HepG2 (cell line): ENCODE measurements around the gene TMEM132D. TPM values are rescaled to one million over a fixed set of nuclear protein-coding genes. Genes with fewer than 3 reads are reported as not detected.

Experiments
- ATAC-seq: fragments of 200-7000 bp; cut with Tn5 transposase; 3 replicates; pipeline ENCODE4 v1.9.1; 2020; ENCODE audit warnings: mild to moderate bottlenecking, moderate library complexity
- BruUV-seq: library from RNA; stranded (reverse); fragments of 400-500 nt; replicated peaks from 2 replicates; lab custom pipeline; 2021; lab: Mats Ljungman, UMichigan
- CTCF ChIA-PET: fragments of 300-600 bp; formaldehyde crosslinking; extraction: SDS; loops from one replicate; lab custom pipeline; 2021; ENCODE audit warnings: low total read pairs, inconsistent platforms, low intra/inter-chr PET ratio; lab: Yijun Ruan, JAX
- POLR2A ChIA-PET: fragments of 350-600 bp; sonication (Branson Sonifier 250); formaldehyde crosslinking; loops from one replicate; lab custom pipeline; 2020; ENCODE audit warnings: antibody characterized with exemption, inconsistent platforms; lab: Yijun Ruan, JAX
- DNase-seq: peaks from one replicate; pipeline ENCODE4 v3.0.0-alpha.2; 2015; ENCODE audit warnings: low spot score
- FAIRE-seq: peaks from 3 replicates; lab custom pipeline; 2011; peaks lifted over from hg19 to GRCh38; lab: Jason Lieb, UNC
- H2AFZ ChIP-seq: one replicate; pipeline ENCODE4 v1.6.1; 2011; ENCODE audit warnings: low read length, inconsistent platforms
- H3K27ac ChIP-seq: fragments of 300-600 bp; 3 replicates; pipeline ENCODE4 v1.8.0; 2011; ENCODE audit warnings: mixed run types, mild to moderate bottlenecking, mixed read lengths, low read length, inconsistent platforms; ENCODE audit not compliant: insufficient read depth; ENCODE audit errors: extremely low read length
- H3K27me3 ChIP-seq, 2 experiments: fragments of 200-600 bp in 1 of 2; 2 replicates in 1 of 2; 3 replicates in 1 of 2; pipeline versions ENCODE4 v1.6.0 to v1.8.0; 2011; ENCODE audit warnings: low read length in 2 of 2, mild to moderate bottlenecking in 2 of 2, moderate library complexity in 2 of 2, inconsistent platforms in 1 of 2; ENCODE audit not compliant: insufficient read depth in 2 of 2, control insufficient read depth in 1 of 2
- H3K36me3 ChIP-seq, 2 experiments: fragments of 200-600 bp in 1 of 2; replicated peaks in 1 of 2; 2 replicates in 1 of 2; 3 replicates in 1 of 2; pipeline versions ENCODE4 v1.5.1 to v1.8.0; 2011; ENCODE audit warnings: low read length in 2 of 2, inconsistent platforms in 1 of 2; ENCODE audit not compliant: insufficient read depth in 2 of 2, control insufficient read depth in 1 of 2
- H3K4me1 ChIP-seq: 2 replicates; pipeline ENCODE4 v1.5.1; 2012; ENCODE audit warnings: low read length, inconsistent platforms; ENCODE audit not compliant: insufficient read depth
- H3K4me2 ChIP-seq: 2 replicates; pipeline ENCODE4 v1.6.0; 2011; ENCODE audit warnings: low read depth, low read length, inconsistent platforms
- H3K4me3 ChIP-seq, 3 experiments: fragments of 200-600 bp in 1 of 3; sonication (generic), shearing (Covaris generic) in 1 of 3; replicated peaks in 1 of 3; 2 replicates each; pipeline ENCODE4 v1.5.1; 2011 to 2016; ENCODE audit warnings: low read length in 3 of 3, inconsistent platforms in 2 of 3, low read depth in 2 of 3, mild to moderate bottlenecking in 2 of 3, control low read depth in 1 of 3, mixed read lengths in 1 of 3; ENCODE audit not compliant: insufficient read depth in 1 of 3
- H3K79me2 ChIP-seq: one replicate; pipeline ENCODE4 v1.6.1; 2011; ENCODE audit warnings: low read length, inconsistent platforms; ENCODE audit not compliant: insufficient read depth
- H3K9ac ChIP-seq: 2 replicates; pipeline ENCODE4 v1.6.0; 2011; ENCODE audit warnings: mild to moderate bottlenecking, low read depth, low read length, inconsistent platforms; ENCODE audit not compliant: insufficient read depth
- H3K9me3 ChIP-seq: 2 replicates; pipeline ENCODE4 v1.5.1; 2012; ENCODE audit warnings: mild to moderate bottlenecking, low read length
- H4K20me1 ChIP-seq: 2 replicates; pipeline ENCODE4 v1.6.0; 2011; ENCODE audit warnings: inconsistent platforms, mild to moderate bottlenecking, low read length, moderate library complexity; ENCODE audit not compliant: insufficient read depth
- ERF ChIP-seq: IDR thresholded peaks from 2 replicates; pipeline ENCODE4 v1.6.1; 2018; ENCODE audit warnings: missing biosample characterization, missing genetic modification reagents
- FOXJ3 ChIP-seq: sonication (generic); formaldehyde crosslinking; IDR thresholded peaks from 2 replicates; pipeline ENCODE4 v1.4.0; 2020; ENCODE audit warnings: missing genetic modification reagents, mild to moderate bottlenecking, borderline replicate concordance
- MED8 ChIP-seq: sonication (generic); formaldehyde crosslinking; IDR thresholded peaks from 2 replicates; pipeline ENCODE4 v1.8.1; 2023; ENCODE audit warnings: mild to moderate bottlenecking, missing genetic modification reagents; ENCODE audit not compliant: insufficient replicate concordance
- NFKB2 ChIP-seq: sonication (generic); formaldehyde crosslinking; IDR thresholded peaks from 2 replicates; pipeline ENCODE4 v1.4.0; 2020; ENCODE audit warnings: missing genetic modification reagents, borderline replicate concordance
- SNRNP70 ChIP-seq: fragments of 200-400 bp; formaldehyde crosslinking; IDR thresholded peaks from 2 replicates; pipeline ENCODE4 v1.6.1; 2017; ENCODE audit warnings: mild to moderate bottlenecking, low read depth, low read length, moderate library complexity
- UBTF ChIP-seq: sonication (generic); formaldehyde crosslinking; IDR thresholded peaks from 2 replicates; pipeline ENCODE4 v1.4.0; 2020; ENCODE audit warnings: mild to moderate bottlenecking, missing genetic modification reagents
- ZNF121 ChIP-seq: sonication (generic); formaldehyde crosslinking; IDR thresholded peaks from 2 replicates; pipeline ENCODE4 v1.5.0; 2020; ENCODE audit warnings: mild to moderate bottlenecking, missing genetic modification reagents
- ZNF33B ChIP-seq: sonication (generic); formaldehyde crosslinking; IDR thresholded peaks from 2 replicates; pipeline ENCODE4 v1.5.1; 2020; ENCODE audit warnings: mild to moderate bottlenecking, missing genetic modification reagents
- ZNF567 ChIP-seq: sonication (generic); formaldehyde crosslinking; IDR thresholded peaks from 2 replicates; pipeline ENCODE4 v1.8.1; 2023; ENCODE audit warnings: mild to moderate bottlenecking, missing genetic modification reagents, borderline replicate concordance
- ZNF569 ChIP-seq: sonication (generic); formaldehyde crosslinking; IDR thresholded peaks from 2 replicates; pipeline ENCODE4 v1.5.0; 2020; ENCODE audit warnings: mild to moderate bottlenecking, missing genetic modification reagents, moderate library complexity, borderline replicate concordance
- ZNF570 ChIP-seq: sonication (generic); formaldehyde crosslinking; IDR thresholded peaks from 2 replicates; pipeline ENCODE4 v1.4.0; 2020; ENCODE audit warnings: mild to moderate bottlenecking, missing genetic modification reagents, borderline replicate concordance
- ZNF75D ChIP-seq: sonication (generic); formaldehyde crosslinking; IDR thresholded peaks from 2 replicates; pipeline ENCODE4 v1.8.1; 2023; ENCODE audit warnings: missing genetic modification reagents, mild to moderate bottlenecking, borderline replicate concordance
- ZNF891 ChIP-seq: sonication (generic); formaldehyde crosslinking; IDR thresholded peaks from 2 replicates; pipeline ENCODE4 v1.5.0; 2020; ENCODE audit warnings: mild to moderate bottlenecking, missing genetic modification reagents
- ZSCAN30 ChIP-seq: sonication (generic); formaldehyde crosslinking; IDR thresholded peaks from 2 replicates; pipeline ENCODE4 v1.5.0; 2020; ENCODE audit warnings: mild to moderate bottlenecking, missing genetic modification reagents
- WGBS: methylation state at CpG from one replicate; pipeline ENCODE4 v1.1.6; 2017; ENCODE audit warnings: low lambda C conversion rate; 5-methylcytosine and 5-hydroxymethylcytosine counted together
- in situ Hi-C: cut with HindIII; loops from 2 replicates; pipeline ENCODE4 v1.10.0; 2017; ENCODE audit warnings: low pct_unique_long_range_greater_than_20kb; ENCODE audit not compliant: extremely low pct_ligation_motif_present
- intact Hi-C: fragments of 100-400 bp; cut with micrococcal nuclease; formaldehyde crosslinking; loops from one replicate; pipeline ENCODE4 v1.10.0; 2022; ENCODE audit not compliant: unreplicated experiment
- polyA plus RNA-seq, 8 experiments: library from polyadenylated mRNA; depleted of rRNA in 3 of 8; stranded (reverse) in 7 of 8; unstranded in 1 of 8; fragments of >200 nt; fragmentation: Illumina TruSeq in 4 of 8; extraction: Trizol in 4 of 8; gene quantifications; 2 replicates each; pipeline versions ENCODE4 v1.2.1 to v1.2.3, GENCODE V29; 2011 to 2016; ENCODE audit warnings: low read depth in 4 of 8, missing spikeins in 1 of 8, mixed read lengths in 1 of 8; ENCODE audit not compliant: insufficient read depth in 1 of 8
- total RNA-seq, 5 experiments: library from RNA; depleted of rRNA; stranded (reverse); fragments of >200 nt; fragmentation: Illumina TruSeq; extraction: Trizol; gene quantifications; 2 replicates each; pipeline ENCODE4 v1.2.3, GENCODE V29; 2016; ENCODE audit warnings: low read depth in 1 of 5
- TF ChIP-seq, protein P1 (sequence below): sonication (generic); formaldehyde crosslinking; IDR thresholded peaks from 2 replicates; pipeline ENCODE4 v1.4.0; 2020; ENCODE audit warnings: missing genetic modification reagents
- TF ChIP-seq, protein P2 (sequence below): sonication (generic); formaldehyde crosslinking; IDR thresholded peaks from 2 replicates; pipeline ENCODE4 v1.4.0; 2020; ENCODE audit warnings: missing genetic modification reagents, borderline replicate concordance
- TF ChIP-seq, protein P3 (sequence below): sonication (generic); formaldehyde crosslinking; IDR thresholded peaks from 2 replicates; pipeline ENCODE4 v1.9.0; 2022; ENCODE audit warnings: missing genetic modification reagents, mild to moderate bottlenecking, borderline replicate concordance

TMEM132D gene
- total and polyA plus RNA-seq, 2 of the 13 experiments (the other 11 are each of a cell fraction or from before 2014, with no cell fraction given), result not detected

DNA sequence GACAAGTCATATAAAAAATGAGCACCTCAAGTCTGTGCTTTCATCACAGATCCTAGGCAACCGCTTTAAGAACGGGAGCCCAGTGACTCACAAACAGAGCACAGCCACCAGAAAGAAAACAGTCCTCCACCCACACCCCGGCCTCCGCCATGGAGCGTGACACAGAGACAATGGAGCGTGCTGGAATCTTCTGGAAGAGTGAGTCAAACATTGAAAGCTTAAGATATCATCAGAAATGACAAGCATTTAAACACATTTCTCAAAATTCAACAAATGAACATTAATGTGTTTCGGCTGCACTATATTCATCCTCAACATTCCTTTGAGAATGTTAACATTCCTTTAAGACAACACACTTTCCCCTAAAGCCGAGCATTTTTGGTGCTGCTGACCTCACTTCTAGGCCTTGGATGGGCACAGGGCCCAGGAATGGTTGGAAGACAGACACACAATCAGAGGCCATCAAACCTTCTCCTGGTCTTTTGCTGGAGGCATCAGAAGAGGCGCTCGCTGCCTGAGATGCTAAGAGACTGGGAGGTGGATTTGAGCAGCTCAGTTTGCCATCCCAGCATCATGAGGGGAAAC is 23.6 kb upstream of the TMEM132D start:
- 4% methylated on average over 10 of the region's 10 CpGs for WGBS
- no peak overlapping the region for H2AFZ ChIP-seq
- no peak overlapping the region for H3K27ac ChIP-seq
- intact Hi-C loops (no loop called here), in situ Hi-C loops (no loop called here)
- ATAC-seq (no peak), DNase-seq (no peak), FAIRE-seq (no peak)
- no peak for TF ChIP-seq MED8 (CRISPR knock-in tag)
- no peak for TF ChIP-seq ZNF121
- no peak for TF ChIP-seq NFKB2
- no peak for TF ChIP-seq FOXJ3 (CRISPR knock-in tag)
- no peak for TF ChIP-seq ZSCAN30 (CRISPR knock-in tag)
- no peak for TF ChIP-seq ZNF567
- TF ChIP-seq, protein P1, sequence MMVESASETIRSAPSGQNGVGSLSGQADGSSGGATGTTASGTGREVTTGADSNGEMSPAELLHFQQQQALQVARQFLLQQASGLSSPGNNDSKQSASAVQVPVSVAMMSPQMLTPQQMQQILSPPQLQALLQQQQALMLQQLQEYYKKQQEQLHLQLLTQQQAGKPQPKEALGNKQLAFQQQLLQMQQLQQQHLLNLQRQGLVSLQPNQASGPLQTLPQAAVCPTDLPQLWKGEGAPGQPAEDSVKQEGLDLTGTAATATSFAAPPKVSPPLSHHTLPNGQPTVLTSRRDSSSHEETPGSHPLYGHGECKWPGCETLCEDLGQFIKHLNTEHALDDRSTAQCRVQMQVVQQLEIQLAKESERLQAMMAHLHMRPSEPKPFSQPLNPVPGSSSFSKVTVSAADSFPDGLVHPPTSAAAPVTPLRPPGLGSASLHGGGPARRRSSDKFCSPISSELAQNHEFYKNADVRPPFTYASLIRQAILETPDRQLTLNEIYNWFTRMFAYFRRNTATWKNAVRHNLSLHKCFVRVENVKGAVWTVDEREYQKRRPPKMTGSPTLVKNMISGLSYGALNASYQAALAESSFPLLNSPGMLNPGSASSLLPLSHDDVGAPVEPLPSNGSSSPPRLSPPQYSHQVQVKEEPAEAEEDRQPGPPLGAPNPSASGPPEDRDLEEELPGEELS (CRISPR knock-in tag), result no peak
- TF ChIP-seq UBTF (CRISPR knock-in tag), result no peak
- no peak for TF ChIP-seq ERF
- TF ChIP-seq, protein P2, sequence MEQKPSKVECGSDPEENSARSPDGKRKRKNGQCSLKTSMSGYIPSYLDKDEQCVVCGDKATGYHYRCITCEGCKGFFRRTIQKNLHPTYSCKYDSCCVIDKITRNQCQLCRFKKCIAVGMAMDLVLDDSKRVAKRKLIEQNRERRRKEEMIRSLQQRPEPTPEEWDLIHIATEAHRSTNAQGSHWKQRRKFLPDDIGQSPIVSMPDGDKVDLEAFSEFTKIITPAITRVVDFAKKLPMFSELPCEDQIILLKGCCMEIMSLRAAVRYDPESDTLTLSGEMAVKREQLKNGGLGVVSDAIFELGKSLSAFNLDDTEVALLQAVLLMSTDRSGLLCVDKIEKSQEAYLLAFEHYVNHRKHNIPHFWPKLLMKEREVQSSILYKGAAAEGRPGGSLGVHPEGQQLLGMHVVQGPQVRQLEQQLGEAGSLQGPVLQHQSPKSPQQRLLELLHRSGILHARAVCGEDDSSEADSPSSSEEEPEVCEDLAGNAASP (CRISPR knock-in tag), result no peak
- TF ChIP-seq SNRNP70, result no peak
- no peak for TF ChIP-seq ZNF75D (CRISPR knock-in tag)
- no peak for TF ChIP-seq ZNF569 (CRISPR knock-in tag)
- TF ChIP-seq, protein P3, sequence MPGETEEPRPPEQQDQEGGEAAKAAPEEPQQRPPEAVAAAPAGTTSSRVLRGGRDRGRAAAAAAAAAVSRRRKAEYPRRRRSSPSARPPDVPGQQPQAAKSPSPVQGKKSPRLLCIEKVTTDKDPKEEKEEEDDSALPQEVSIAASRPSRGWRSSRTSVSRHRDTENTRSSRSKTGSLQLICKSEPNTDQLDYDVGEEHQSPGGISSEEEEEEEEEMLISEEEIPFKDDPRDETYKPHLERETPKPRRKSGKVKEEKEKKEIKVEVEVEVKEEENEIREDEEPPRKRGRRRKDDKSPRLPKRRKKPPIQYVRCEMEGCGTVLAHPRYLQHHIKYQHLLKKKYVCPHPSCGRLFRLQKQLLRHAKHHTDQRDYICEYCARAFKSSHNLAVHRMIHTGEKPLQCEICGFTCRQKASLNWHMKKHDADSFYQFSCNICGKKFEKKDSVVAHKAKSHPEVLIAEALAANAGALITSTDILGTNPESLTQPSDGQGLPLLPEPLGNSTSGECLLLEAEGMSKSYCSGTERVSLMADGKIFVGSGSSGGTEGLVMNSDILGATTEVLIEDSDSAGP (CRISPR knock-in tag), result no peak
- no peak for TF ChIP-seq ZNF570
- no peak for TF ChIP-seq ZNF891 (CRISPR knock-in tag)
- TF ChIP-seq ZNF33B (CRISPR knock-in tag), result no peak
- no peaks in the 10 kb centered on the region for H3K36me3 ChIP-seq
- ChIA-PET POLR2A (no interaction called here), CTCF (no interaction called here)
- no peaks in the 10 kb centered on the region for H3K9me3 ChIP-seq
- H3K4me1 ChIP-seq, result no peaks in the 10 kb centered on the region
- H3K27me3 ChIP-seq, result peaks cover 0 to 3% of the 10 kb centered on the region in 2 experiments; a peak in 1 of 5 replicates
- no peak overlapping the region for H3K4me3 ChIP-seq
- H3K79me2 ChIP-seq, result no peaks in the 10 kb centered on the region
- H3K9ac ChIP-seq, result no peak overlapping the region
- H3K4me2 ChIP-seq, result no peak overlapping the region
- no peaks in the 10 kb centered on the region for H4K20me1 ChIP-seq
- BruUV-seq, result no TSS peak
